GM21723 (cell line): ENCODE results near the gene MAPK1.
"Not testable (repeated sequence)": the region's sequence is repeated elsewhere in the genome, so short reads cannot be mapped to it uniquely, and the experiment has no call there.

ENCODE experiments used
- ATAC-seq: cut with Tn5 transposase; IDR thresholded peaks from one replicate; pipeline ENCODE4 v1.9.1; 2021; ENCODE audit warnings: mild to moderate bottlenecking, moderate library complexity; ENCODE audit not compliant: unreplicated experiment

MAPK1 gene

DNA sequence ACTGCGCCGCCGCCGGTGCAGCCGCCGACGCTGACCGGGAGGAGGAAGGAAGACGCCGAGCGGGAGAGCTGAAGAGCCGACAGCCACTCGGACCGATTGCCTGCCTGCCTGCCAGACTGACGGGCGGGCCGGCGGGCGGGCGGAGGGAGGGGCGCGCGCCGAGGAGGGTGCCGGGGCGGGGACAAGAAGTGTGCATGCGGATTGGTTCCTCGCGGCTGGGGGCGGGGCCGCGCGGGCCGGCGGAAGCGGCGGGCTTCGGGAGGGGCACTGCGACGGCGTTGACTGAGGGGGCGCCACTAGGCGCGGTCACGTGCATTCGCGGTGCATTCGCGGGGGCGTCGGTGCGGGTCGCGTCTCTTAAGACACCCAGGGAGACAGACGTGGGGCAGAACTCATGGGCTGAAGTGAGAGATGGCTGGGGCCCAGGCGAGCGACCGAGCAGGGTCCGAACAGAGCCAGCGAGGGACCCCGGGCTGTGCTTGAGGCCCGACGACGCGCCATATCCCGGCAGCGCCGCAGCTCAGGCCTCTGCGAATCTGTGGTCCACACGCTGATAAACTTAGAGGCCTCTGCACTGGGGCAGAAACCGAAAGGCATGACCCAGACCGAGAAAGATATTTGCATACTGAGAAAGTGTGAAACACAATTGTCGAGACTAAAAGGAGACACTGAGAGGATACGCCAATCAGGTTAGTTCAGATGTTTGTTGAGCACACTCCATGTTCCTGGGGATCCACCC is at the start of gene MAPK1:
TSS of gene MAPK1 (minus strand) at position 118 of the 739 bp plus-strand sequence. CDS start 205 bp downstream, outside the sequence.
- peak; percentile 83 for ATAC-seq

- ATAC-seq = no peak
Measured at GRCh38 chr22:21916309-21916918, 49.0 kb upstream of the MAPK1 start.

GRCh38 chr22:21915624-21916308 is 48.3 kb upstream of the MAPK1 start:
- no peak for ATAC-seq

DNA sequence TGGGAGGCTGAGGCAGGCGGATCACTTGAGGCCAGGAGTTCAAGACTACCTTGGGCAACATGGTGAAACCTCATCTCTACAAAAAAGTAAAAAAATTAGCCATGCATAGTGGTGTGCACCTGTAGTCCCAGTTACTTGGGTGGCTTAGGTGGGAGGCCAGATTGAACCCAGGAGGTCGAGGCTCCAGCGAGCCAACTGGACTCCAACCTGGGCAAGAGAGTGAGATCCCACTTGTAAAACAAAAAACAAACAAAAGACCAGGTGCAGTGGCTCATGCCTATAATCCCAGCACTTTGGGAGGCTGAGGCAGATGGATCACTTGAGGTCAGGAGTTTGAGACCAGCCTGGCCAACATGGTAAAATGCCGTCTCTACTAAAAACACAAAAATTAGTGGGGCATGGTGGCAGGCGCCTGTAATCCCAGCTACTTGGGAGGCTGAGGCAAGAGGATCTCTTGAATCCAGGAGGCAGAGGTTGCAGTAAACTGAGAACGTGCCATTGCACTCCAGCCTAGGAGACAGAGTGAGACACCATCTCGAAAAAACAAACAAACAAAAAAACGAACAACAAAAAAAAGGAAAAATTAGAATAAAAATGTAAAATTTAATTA is 46.7 kb upstream of the MAPK1 start:
- not testable (repeated sequence) for ATAC-seq

DNA sequence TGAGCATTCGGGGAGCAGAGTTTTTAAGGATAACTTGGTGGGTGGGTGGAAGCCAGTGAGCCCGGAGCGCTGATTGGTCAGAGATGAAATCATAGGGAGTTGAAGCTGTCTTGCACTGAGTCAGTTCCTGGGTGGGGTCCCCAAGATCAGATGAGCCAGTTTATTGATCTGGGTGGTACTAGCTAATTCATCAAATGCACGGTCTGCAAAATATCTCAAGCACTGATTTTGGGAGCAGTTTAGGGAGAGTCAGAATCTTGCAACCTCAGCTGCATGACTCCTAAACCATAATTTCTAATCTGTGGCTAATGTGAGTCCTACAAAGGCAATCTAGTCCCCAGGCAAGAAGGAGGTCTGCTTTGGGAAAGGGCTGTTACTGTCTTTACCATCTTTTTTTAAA is 42.9 kb upstream of the MAPK1 start:
- ATAC-seq = not testable (repeated sequence)

GRCh38 chr22:21909871-21910270 is 42.4 kb upstream of the MAPK1 start:
- ATAC-seq = no peak

DNA sequence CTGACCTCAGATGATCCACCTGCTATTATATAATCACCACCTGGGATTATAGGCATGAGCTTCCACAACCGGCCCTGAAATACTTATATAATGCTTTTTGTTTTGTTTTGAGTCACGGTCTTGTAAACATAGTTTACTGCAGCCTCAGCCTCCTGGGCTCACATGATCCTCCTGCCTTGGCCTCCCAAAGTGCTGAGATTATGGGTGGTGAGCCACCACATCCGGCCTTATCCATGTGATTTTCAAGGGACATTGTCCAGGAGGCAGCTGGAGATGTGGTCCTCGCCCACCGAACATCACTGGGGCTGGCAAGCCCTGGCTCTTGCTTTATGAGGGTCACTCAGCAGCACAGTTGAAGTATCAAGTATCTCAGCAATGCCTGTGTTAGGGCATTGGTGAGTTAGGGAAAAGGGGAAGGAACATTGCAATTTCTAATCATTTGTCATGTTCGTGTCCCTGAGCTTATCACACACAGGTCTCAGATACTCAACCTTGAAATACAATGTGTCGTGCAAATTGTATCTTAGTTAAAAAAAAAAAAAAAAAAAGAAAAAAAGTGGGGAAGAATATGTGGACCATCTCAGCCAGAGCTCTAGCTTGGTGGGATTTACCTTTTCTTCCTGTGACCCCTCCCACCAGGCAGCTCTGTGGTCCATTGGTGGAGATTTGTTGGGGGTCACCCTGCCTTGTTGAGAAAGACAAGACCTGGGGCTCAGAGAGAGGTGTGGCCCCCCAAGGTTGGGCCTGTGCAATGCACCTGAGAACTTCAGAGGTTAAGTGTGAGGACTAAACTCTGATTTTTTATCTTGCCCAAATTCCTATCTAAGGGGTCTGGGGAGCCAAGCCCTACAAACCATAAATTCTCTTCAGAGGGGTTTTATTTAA is 40.4 kb upstream of the MAPK1 start:
- no peak for ATAC-seq

DNA sequence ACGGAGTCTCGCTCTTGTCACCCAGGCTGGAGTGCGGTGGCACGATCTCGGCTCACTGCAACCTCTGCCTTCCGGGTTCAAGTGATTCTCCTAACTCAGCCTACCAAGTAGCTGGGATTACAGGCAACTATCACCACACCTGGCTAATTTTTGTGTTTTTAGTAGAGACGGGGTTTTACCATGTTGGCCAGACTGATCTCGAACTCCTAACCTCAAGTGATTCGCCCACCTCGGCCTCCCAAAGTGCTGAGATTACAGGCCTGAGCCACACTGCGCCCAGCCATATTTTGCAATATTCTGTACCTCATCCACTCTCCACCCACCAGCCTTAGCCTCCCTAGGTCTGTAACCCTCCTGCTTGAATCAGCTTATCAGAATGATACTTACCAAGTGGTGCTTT is 37.8 kb upstream of the MAPK1 start:
- ATAC-seq = not testable (repeated sequence)

GRCh38 chr22:21904250-21904789 is 36.9 kb upstream of the MAPK1 start:
- no peak for ATAC-seq

DNA sequence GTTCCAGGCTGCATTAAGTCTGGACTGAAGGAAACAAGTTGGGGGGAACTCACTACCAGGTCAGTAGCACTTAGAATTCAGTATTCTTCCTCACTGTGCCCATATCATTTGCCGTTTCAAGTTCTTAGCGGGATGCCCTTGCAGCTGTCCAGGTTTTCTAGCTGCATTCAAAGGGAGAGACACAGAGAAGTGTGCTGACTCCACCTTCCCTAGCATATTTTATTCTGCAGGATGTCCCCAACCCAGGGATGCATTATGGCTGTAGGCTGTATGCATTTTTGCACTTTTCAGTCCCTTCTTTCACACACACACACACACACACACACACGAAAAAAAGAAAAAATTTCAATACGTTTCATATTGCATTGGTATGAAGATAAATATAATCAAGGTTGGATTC is 35.8 kb upstream of the MAPK1 start:
- ATAC-seq = no peak

DNA sequence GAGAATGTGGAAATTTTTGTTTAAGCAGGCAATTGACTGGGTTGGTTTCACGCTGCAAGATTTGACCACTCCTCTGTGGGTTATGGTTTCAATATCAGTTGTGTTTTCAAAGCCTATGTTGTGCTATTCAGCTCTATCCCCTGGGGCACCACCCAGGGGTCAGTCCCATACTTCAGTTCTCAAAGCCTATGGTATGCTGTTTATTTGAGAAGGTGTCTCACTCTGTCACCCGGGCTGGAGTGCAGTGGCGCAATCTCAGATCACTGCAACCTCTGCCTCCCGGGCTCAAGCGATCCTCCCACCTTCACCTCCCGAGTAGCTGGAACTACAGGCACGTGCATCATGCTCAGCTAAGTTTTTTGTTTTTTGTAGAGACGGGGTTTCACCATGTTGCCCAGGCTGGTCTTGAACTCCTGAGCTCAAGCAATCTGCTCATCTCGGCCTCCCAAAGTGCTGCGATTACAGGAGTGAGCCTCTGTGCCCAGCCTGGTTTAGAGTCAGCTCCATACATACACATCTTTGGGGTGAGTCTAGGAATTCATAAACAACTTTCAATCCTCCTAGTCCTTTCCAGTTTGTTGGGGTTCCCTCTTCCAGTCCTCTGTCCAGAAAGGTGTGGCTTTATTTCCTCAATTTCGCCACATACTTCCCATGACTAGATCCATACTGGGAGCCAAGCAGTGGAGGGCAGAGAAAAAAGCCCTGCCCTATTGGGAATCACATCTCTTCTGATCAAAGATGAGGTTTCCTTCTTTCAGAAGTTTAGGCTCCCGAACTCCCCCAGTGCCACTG is 35.0 kb upstream of the MAPK1 start:
- no peak for ATAC-seq

DNA sequence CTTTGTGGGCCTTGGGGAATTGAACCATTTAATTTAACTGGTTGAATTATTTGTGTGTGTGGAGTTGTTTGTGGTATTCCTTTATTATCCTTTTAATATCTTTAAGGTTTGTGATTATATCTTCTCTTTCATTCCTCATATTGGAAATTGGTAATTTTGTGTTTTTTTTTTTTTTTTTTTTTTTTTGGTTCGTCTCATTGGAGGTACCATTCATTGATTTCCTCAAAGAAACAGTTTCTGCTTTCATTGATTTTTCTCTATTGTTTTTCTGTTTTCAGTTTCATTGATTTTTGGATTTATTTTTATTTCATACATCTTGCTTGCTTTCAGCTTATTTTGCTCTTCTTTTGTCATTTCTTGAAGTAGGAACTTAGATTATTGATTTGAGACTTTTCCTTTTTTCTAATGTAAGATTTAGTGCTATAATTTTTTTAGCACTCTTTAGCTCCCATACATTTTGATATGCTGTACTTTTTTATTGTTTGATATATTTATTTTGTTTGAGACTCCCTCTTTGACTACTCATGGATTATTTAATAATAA is 31.0 kb upstream of the MAPK1 start:
- ATAC-seq = no peak

GRCh38 chr22:21896951-21897513 is 29.6 kb upstream of the MAPK1 start:
- no peak for ATAC-seq

DNA sequence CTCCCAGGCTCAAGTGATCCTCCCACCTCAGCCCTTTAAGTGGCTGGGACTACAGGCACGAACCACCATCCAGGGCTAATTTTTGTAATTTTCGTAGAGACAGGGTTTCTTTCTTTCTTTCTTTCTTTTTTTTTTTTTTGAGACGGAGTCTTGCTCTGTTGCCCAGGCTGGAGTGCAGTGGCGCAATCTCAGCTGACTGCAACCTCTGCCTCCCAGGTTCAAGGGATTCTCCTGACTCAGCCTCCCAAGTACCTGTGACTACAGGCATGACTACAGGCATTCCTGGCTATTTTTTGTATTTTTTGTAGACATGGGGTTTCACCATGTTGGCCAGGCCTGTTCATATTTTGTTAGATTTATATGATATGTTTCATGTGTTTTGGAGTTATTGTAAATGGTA is 28.8 kb upstream of the MAPK1 start:
- not testable (repeated sequence) for ATAC-seq

GRCh38 chr22:21894799-21895198 is 27.4 kb upstream of the MAPK1 start:
- no peak for ATAC-seq

DNA sequence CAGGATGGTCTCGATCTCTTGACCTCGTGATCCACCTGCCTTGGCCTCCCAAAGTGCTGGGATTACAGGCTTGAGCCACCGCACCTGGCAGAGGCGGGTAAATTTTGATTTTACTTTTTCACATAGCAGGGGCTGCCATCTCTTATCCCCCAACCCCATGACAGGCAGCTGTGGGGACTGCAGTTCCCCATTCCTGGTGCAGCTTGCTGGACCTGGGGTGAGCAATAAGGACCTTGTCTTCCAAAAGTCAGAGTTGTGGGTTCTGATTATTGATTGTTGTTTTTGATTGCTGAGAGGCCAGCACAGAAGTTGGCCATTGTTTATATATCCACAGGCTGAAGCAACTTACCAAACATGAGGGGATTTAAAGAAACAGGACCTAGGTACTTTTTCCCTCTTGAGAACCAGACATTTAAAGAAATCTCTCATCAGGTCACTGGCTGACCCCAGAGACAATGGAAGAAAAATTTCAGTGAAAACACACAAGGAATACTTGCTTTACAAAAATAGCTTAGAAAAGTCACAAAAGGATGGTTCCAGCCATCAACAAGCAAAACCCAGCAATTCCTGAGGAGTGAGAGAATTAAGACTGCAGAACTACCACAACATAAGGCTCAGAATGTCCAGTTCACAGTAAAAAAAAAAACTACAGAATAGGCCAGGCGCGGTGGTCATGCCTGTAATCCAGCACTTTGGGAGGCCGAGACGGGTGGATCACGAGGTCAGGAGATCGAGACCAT is 22.0 kb upstream of the MAPK1 start:
- ATAC-seq = no peak

DNA sequence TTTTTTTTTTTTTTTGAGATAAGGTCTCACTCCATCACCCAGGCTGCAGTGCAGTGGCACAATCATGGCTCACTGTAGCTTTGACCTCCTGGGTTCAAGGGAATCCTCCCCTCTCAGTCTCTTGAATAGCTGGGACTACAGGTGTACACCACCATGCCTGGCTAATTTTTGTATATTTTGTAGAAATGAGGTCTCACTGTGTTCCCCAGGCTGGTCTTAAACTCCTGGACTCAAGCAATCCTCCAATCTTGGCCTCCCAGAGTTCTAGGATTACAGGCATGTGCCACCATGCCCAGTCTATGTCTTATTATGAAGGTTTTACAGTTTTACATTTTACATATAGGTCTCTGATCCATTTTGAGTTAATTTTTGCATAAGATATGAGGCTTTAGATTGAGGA is 20.4 kb upstream of the MAPK1 start:
- ATAC-seq = no peak

DNA sequence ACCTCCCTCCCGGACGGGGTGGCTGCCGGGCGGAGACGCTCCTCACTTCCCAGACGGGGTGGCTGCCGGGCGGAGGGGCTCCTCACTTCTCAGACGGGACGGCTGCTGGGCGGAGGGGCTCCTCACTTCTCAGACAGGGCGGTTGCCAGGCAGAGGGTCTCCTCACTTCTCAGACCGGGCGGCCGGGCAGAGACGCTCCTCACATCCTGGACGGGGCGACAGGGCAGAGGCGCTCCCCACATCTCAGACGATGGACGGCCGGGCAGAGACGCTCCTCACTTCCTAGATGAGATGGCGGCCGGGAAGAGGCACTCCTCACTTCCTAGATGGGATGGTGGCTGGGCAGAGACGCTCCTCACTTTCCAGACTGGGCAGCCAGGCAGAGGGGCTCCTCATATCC is 16.5 kb upstream of the MAPK1 start:
- ATAC-seq = not testable (repeated sequence)
